Activated naive CD8-positive, alpha-beta T cell treated with anti-CD3 and anti-CD28 coated beads, Interleukin-2, amount 10 ng/mL, durations not matched to agents 7 days and 5 days (primary cell): ENCODE results near the gene NMNAT2. TPM values are rescaled to one million over a fixed set of nuclear protein-coding genes. Genes with fewer than 3 reads are reported as not detected.

Experiments
- ATAC-seq: fragments of 150-1000 bp; cut with Tn5 transposase; one replicate; pipeline ENCODE4 v1.10.0; 2021; ENCODE audit warnings: low read depth, moderate library complexity
- POLR2A ChIA-PET: fragments of 350-600 bp; sonication (Branson Sonifier 250); formaldehyde crosslinking; loops from one replicate; lab custom pipeline; 2021; ENCODE audit warnings: antibody characterized with exemption; lab: Charles Lee
- DNase-seq: peaks from one replicate; pipeline ENCODE4 v3.0.0; 2021
- H3K27ac Mint-ChIP-seq: one replicate; pipeline ENCODE4 v1.8.0; 2022; ENCODE audit warnings: mild to moderate bottlenecking, mixed read lengths
- H3K27me3 Mint-ChIP-seq: one replicate; pipeline ENCODE4 v1.8.0; 2022; ENCODE audit warnings: mild to moderate bottlenecking, moderate library complexity, mixed read lengths
- H3K36me3 Mint-ChIP-seq: one replicate; pipeline ENCODE4 v1.8.0; 2021; ENCODE audit warnings: mild to moderate bottlenecking, mixed read lengths
- H3K4me1 Mint-ChIP-seq: one replicate; pipeline ENCODE4 v1.8.0; 2021; ENCODE audit warnings: mixed read lengths
- H3K4me3 Mint-ChIP-seq: one replicate; pipeline ENCODE4 v1.8.0; 2022; ENCODE audit warnings: mild to moderate bottlenecking, moderate library complexity, mixed read lengths
- H3K9me3 Mint-ChIP-seq: one replicate; pipeline ENCODE4 v1.8.0; 2021; ENCODE audit warnings: mixed read lengths
- total RNA-seq, 2 experiments: library from RNA; stranded (reverse); gene quantifications; one replicate each; pipeline ENCODE4 v1.2.3, GENCODE V29; 2021

NMNAT2 gene
- total RNA-seq, 2 experiments from 2014 or later = not detected

DNA sequence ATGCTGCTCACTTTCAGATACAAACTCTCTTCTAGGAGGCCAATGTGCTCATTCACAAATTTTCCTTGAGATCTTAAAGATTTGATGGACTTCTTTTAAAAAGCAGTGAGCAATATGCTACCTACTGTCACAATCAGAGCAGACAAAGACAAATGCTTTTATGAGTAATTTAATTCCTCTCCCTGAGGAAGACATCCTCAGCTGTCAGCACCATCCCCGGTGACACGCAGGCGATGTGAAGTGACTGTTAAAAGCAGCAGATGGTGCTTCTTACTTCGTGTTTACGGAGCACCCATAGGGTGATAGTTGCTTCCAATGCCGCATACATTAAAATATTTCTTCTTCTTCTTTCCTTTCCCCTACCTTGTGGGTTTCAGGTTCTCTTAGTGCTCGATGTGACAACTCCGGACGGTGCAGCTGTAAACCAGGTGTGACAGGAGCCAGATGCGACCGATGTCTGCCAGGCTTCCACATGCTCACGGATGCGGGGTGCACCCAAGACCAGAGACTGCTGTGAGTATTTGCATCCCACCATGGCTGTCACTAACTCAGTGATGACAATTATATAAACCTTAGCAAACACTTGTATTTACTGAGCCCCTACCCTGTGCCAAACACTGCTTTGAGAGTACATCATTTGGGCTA, 203.0 kb downstream of the NMNAT2 start:
- Mint-ChIP-seq H3K4me1 (peaks cover 16% of the 10 kb centered on the region), H3K36me3 (no peaks in the 10 kb centered on the region), H3K27me3 (peaks cover 16% of the 10 kb centered on the region), H3K9me3 (no peaks in the 10 kb centered on the region), H3K27ac (no peak overlapping the region), H3K4me3 (no peak overlapping the region)
- POLR2A ChIA-PET = no interaction called here
- DNase-seq = no peak
- no peak for ATAC-seq

DNA sequence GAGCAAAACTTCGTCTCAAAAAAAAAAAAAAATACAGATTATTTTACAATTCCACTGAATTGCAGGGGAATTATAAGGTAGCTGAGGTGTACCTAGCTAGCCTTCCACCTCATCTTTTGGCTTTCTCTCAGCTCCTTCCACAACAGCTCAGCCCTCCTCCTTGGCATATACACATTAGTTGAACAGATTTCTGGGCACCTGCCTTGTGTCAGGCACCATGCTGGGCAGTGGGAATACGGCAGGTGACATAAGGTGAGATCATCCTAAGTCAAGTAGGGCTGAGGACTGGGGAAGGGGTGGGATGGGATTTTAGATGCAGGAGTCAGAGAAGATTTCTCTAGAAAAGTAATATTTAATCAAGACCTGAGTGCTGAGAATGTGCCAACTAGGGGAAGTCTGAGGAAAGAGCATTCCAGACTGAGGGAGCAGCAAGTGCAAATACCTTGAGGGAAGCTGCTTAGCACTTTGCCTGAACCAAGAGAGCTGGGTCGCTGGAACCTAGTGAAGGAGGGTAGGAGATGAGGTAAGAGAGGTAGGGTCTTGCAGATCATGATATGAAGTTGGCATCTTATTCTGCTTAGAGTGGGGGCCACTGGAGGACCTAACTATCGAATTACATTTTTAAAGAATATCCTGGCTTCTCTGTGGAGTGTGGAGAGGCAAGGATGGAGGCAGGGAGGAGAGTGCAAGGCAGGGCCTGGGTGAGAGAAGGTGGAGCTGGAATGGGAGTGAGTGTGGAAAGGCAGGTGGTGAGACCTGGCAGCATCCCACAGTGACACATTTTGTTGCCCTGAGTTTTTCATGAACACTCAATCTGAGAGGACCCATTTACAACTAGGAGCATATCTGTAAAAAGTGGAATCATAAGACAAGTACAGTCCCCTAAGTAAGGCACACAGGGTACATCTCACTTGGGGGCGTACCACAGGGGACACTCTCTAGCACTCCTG, 203.9 kb downstream of the NMNAT2 start:
- POLR2A ChIA-PET = no interaction called here
- Mint-ChIP-seq H3K27me3 (peaks cover 15% of the 10 kb centered on the region), H3K9me3 (no peaks in the 10 kb centered on the region), H3K36me3 (no peaks in the 10 kb centered on the region), H3K4me1 (peaks cover 11% of the 10 kb centered on the region), H3K4me3 (no peak overlapping the region), H3K27ac (no peak overlapping the region)
- ATAC-seq (no peak), DNase-seq (no peak)

DNA sequence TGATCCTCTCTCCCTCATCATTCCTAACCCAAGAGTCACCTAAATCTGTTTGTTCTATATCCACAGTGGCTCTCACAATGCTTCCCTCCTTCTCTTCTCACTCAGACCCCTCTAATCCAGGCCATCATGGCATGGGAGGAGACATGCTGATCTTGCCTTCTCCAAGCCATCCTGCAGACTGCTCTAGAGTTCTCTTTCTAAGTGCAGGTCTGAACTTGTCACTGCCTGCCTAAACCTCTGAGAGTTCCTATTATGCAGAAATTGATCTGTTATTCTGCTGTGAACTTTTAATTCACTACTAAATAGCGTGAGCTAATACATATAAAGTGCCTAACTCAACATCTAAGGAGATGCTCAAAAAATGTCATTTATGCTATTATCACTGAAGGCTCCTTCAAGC, 205.3 kb downstream of the NMNAT2 start:
- POLR2A ChIA-PET = no interaction called here
- H3K36me3 Mint-ChIP-seq = no peaks in the 10 kb centered on the region
- no peak overlapping the region for H3K27ac Mint-ChIP-seq
- no peak overlapping the region for H3K4me3 Mint-ChIP-seq
- peaks cover 6% of the 10 kb centered on the region for H3K4me1 Mint-ChIP-seq
- DNase-seq (no peak), ATAC-seq (no peak)
- no peaks in the 10 kb centered on the region for H3K9me3 Mint-ChIP-seq
- H3K27me3 Mint-ChIP-seq = peaks cover 17% of the 10 kb centered on the region

DNA sequence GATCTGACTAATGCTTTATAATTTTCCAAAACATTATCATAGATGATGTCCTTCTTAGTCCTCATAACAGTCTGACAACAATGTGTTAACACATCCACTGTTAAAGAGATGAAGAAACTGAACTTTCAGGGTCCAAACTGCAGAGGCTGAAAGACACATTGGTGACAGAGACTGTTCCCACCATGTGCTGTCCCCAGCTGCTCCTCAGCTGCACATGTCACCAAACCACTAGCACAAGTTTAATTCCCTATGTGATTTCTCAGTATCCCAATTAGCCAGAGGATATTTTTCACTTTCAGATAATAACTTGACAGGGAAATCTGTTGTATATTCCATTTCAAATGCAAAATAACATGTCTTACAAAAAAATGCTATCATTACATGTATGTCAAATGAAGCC, 207.5 kb downstream of the NMNAT2 start:
- H3K27me3 Mint-ChIP-seq = peaks cover 19% of the 10 kb centered on the region
- H3K36me3 Mint-ChIP-seq = no peaks in the 10 kb centered on the region
- H3K4me3 Mint-ChIP-seq = no peak overlapping the region
- no peak for ATAC-seq
- no peak overlapping the region for H3K27ac Mint-ChIP-seq
- H3K9me3 Mint-ChIP-seq = no peaks in the 10 kb centered on the region
- peaks cover 6% of the 10 kb centered on the region for H3K4me1 Mint-ChIP-seq
- POLR2A ChIA-PET = no interaction called here
- no peak for DNase-seq

DNA sequence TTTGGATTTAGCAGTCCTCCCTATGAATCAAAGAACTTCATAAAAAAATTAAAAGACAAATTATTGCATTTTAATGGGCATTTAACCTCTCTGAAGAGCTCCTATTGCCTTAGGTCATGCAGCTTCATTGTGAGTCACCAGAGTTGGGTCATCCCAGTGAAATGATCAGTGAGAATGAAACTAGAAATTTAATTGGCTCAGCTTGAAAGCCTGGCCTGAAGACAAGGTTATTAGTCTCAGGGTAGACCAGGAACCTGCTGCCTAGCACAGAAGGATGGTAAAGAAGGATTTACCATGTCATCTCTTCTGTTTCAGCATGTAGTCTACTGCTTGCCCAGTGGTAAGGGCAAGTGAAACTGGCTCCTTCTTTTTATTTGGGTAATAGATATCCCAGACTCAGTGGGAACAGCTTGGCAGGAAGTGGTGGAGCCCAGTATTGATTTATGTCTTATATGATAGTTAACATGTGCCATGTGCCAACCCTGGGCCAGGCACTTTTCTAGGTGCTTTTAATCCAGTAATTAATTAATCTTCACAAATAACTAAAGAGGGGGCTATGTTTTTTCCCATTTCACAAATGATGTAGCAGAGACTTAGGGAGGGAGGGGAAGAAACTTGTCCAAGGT, 208.5 kb downstream of the NMNAT2 start:
- H3K4me1 Mint-ChIP-seq = peaks cover 10% of the 10 kb centered on the region
- peaks cover 19% of the 10 kb centered on the region for H3K27me3 Mint-ChIP-seq
- ATAC-seq (peak; percentile 76), DNase-seq (no peak)
- H3K36me3 Mint-ChIP-seq = no peaks in the 10 kb centered on the region
- no peaks in the 10 kb centered on the region for H3K9me3 Mint-ChIP-seq
- no peak overlapping the region for H3K27ac Mint-ChIP-seq
- POLR2A ChIA-PET = interaction anchor here (1.0 kb wide), 1 partner anchor 9 kb away, joined by 3 read pairs; no protein-coding TSS in a partner anchor
- H3K4me3 Mint-ChIP-seq = no peak overlapping the region

DNA sequence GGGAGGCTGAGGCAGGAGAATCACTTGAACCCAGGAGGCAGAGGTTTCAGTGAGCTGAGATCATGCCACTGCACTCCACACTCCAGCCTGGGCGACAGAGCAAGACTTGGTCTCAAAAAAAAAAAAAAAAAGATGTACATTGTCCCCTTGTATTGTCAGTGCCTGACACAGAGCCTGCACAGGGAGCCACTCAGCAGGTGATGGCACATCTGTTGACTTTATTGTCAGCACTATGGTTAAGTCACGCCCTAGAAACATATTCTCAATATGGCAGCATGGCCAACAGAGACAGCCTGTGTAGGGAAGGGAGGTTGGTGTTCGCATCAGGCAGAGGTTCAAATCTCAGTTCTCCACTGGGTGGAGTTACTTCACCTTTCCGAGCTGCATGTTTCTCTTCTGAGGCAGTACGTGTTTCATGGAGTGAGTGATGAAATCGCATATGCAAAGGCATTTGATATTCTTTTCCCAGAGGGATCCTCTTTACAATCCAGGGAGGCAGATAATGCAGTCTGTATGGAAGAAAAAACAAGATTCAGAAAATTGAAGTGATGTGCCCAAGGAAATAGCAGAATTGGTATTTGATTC, 211.6 kb downstream of the NMNAT2 start:
- no peaks in the 10 kb centered on the region for H3K9me3 Mint-ChIP-seq
- H3K36me3 Mint-ChIP-seq = no peaks in the 10 kb centered on the region
- ATAC-seq (no peak), DNase-seq (no peak)
- H3K4me3 Mint-ChIP-seq = no peak overlapping the region
- peaks cover 5% of the 10 kb centered on the region for H3K27me3 Mint-ChIP-seq
- peaks cover 11% of the 10 kb centered on the region for H3K4me1 Mint-ChIP-seq
- H3K27ac Mint-ChIP-seq = no peak overlapping the region
- POLR2A ChIA-PET = no interaction called here

DNA sequence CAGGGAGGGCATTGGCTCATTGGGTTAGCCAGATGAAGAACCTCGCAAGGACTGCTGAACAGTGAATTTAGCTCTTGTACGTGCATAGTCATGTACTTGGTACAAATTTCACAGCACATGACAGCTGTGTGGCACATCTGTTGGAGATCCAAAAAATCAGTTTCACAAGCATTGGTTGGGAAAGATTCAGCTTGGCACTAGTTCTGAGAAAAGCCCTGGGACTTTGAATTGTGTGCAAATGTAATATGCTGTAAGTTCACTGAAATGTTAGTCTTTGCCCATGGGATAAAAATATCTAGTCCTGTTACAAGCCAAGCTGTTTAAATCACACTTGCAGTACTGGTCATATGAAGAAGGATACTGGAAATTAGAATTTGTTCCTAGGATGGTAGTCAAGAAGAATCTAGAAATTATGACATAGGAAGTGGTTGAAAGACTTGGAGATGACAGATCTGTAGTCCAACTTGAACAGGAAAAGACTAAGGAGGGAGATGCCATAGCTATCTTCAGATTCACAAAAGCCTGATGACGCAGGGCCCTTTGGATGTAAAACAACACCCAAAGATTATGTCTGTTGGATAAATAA, 212.9 kb downstream of the NMNAT2 start:
- Mint-ChIP-seq H3K27ac (no peak overlapping the region), H3K4me3 (no peak overlapping the region), H3K36me3 (no peaks in the 10 kb centered on the region), H3K9me3 (no peaks in the 10 kb centered on the region), H3K4me1 (peaks cover 11% of the 10 kb centered on the region), H3K27me3 (peaks cover 9% of the 10 kb centered on the region)
- POLR2A ChIA-PET = no interaction called here
- no peak for ATAC-seq
- DNase-seq = no peak

DNA sequence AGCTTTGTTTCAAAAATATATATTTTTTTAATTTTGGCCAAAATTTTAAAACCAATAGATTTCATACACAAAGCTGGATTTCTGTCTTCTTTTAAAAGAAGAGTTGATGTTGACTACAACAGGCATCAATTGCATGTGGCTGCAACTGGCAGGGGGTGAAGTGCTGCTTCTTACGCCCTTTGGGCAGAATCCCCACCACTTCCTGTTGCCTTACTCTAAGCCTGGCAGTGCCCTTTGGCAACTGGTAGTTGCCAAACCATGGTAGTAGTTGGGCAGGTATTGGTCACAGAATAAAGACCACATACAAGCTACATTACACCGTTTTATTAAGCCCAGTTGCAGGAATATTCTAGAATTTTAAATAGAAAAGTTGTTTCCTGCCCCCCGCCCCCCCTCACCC, 215.1 kb downstream of the NMNAT2 start:
- no peak for ATAC-seq
- no peaks in the 10 kb centered on the region for H3K36me3 Mint-ChIP-seq
- POLR2A ChIA-PET = no interaction called here
- no peak overlapping the region for H3K4me3 Mint-ChIP-seq
- H3K4me1 Mint-ChIP-seq = peaks cover 8% of the 10 kb centered on the region
- no peak overlapping the region for H3K27ac Mint-ChIP-seq
- no peaks in the 10 kb centered on the region for H3K9me3 Mint-ChIP-seq
- no peak for DNase-seq
- H3K27me3 Mint-ChIP-seq = peaks cover 7% of the 10 kb centered on the region

DNA sequence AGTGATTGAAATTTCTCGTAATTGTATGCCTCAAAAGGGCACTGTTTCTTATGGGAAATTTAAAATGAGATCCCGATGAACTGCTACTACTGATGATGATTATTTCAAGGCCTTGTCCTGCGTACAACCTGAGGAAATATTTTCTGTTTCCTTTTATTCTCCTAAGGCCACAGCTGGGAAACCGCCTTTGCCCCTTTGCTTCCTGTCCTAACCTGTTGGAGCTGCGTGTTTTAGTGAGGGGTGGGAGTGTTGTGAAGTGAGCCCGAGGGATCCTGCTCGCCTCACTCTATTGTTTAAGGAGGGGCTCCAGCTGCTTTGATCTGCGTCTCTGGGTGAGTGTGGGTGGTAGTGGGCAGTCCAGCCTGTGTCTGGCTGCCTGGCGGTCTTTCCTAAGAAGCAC, 217.7 kb downstream of the NMNAT2 start:
- DNase-seq (no peak), ATAC-seq (no peak)
- H3K4me3 Mint-ChIP-seq = no peak overlapping the region
- H3K27ac Mint-ChIP-seq = no peak overlapping the region
- H3K36me3 Mint-ChIP-seq = no peaks in the 10 kb centered on the region
- H3K9me3 Mint-ChIP-seq = no peaks in the 10 kb centered on the region
- peaks cover 7% of the 10 kb centered on the region for H3K4me1 Mint-ChIP-seq
- POLR2A ChIA-PET = no interaction called here
- peaks cover 13% of the 10 kb centered on the region for H3K27me3 Mint-ChIP-seq

DNA sequence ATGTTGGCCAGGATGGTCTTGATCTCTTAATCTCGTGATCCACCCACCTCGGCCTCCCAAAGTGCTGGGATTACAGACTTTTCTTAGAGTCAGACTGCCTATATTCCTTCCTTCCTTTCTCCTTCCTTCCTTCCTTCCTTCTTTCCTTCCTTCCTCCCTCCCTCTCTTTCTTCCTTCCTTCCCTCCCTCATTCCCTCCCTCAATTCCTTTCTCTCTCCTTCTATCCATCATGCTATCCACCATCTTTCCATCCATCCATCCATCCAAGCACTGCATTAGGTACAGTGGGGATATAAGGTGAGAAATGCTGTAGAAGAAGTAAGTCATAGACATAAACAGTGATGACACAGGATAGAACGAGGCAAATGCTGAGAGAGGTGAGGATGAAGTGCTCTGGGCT, 218.9 kb downstream of the NMNAT2 start:
- Mint-ChIP-seq H3K4me3 (no peak overlapping the region), H3K36me3 (no peaks in the 10 kb centered on the region), H3K27ac (no peak overlapping the region), H3K27me3 (peaks cover 13% of the 10 kb centered on the region), H3K4me1 (peaks cover 15% of the 10 kb centered on the region), H3K9me3 (no peaks in the 10 kb centered on the region)
- POLR2A ChIA-PET = no interaction called here
- ATAC-seq (no peak), DNase-seq (no peak)

DNA sequence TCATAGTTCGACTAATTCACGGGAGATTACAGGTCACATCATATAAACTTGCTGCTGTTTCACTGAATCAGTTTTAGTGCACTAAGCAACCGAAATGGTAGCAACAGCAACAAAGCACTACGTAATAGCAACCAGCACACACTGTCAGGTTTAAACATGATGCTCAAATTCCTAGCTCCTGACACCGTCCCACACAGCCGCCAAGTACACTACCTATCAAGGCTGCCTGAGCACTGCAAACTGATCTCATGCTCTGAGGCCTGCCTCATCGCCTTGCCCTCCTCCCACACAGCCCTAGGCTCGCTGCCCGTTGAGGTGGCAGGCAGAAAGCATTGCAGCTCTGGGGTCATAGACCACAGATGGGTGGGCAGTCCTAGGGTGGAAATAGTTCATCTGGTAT, 219.7 kb downstream of the NMNAT2 start:
- Mint-ChIP-seq H3K36me3 (no peaks in the 10 kb centered on the region), H3K27me3 (peaks cover 13% of the 10 kb centered on the region), H3K9me3 (no peaks in the 10 kb centered on the region), H3K4me3 (no peak overlapping the region), H3K4me1 (peaks cover 17% of the 10 kb centered on the region), H3K27ac (no peak overlapping the region)
- no peak for ATAC-seq
- no peak for DNase-seq
- POLR2A ChIA-PET = no interaction called here
